Lung (tissue), 12 donors: ENCODE results near the gene VWC2L. TPM values are rescaled to one million over a fixed set of nuclear protein-coding genes. Genes with fewer than 3 reads are reported as not detected.
A peak's percentile ranks its signal among the peaks of the same experiment; 100 is the strongest.

Source experiments
- ATAC-seq: fragments of 200-7000 bp; cut with Tn5 transposase; one replicate; pipeline ENCODE4 v1.9.1; 2020; ENCODE audit warnings: moderate number of reproducible peaks; ENCODE audit not compliant: insufficient read depth, low FRiP score
- DNase-seq, 3 donors: peaks; one replicate each; pipeline ENCODE4 v3.0.0-alpha.2; 2013 to 2017
- H3K27ac ChIP-seq, 2 donors: one replicate each; pipeline ENCODE4 v1.5.1; 2013; ENCODE audit warnings: mild to moderate bottlenecking in 2 of 2, moderate library complexity in 2 of 2, control low read depth in 1 of 2, inconsistent platforms in 1 of 2, low read depth in 1 of 2, low read length in 1 of 2
- H3K27me3 ChIP-seq, 3 donors: one replicate each; pipeline ENCODE4 v1.5.1; 2013; ENCODE audit warnings: low read length in 2 of 3; ENCODE audit not compliant: control insufficient read depth in 3 of 3, insufficient read depth in 3 of 3
- H3K36me3 ChIP-seq, 4 donors: one replicate each; pipeline ENCODE4 v1.5.1; 2013; ENCODE audit warnings: low read length in 4 of 4, mild to moderate bottlenecking in 1 of 4, moderate library complexity in 1 of 4; ENCODE audit not compliant: control insufficient read depth in 4 of 4, insufficient read depth in 4 of 4
- H3K4me1 ChIP-seq, 5 donors: one replicate each; pipeline ENCODE4 v1.5.1; 2013; ENCODE audit warnings: low read length in 5 of 5, mild to moderate bottlenecking in 2 of 5, moderate library complexity in 1 of 5; ENCODE audit not compliant: control insufficient read depth in 5 of 5, insufficient read depth in 5 of 5
- H3K4me3 ChIP-seq: one replicate; pipeline ENCODE4 v1.5.1; 2013; ENCODE audit warnings: mild to moderate bottlenecking, control low read depth, moderate library complexity
- H3K9ac ChIP-seq, 2 donors: one replicate each; pipeline ENCODE4 v1.5.1; 2013; ENCODE audit warnings: low read length in 2 of 2, control low read depth in 1 of 2; ENCODE audit not compliant: insufficient read depth in 1 of 2
- H3K9me3 ChIP-seq, 4 donors: one replicate each; pipeline ENCODE4 v1.5.1; 2013; ENCODE audit warnings: low read length in 3 of 4, mild to moderate bottlenecking in 1 of 4, moderate library complexity in 1 of 4; ENCODE audit not compliant: control insufficient read depth in 4 of 4, insufficient read depth in 3 of 4
- CTCF ChIP-seq: IDR thresholded peaks from 2 replicates; pipeline ENCODE4 v1.5.1; 2012; ENCODE audit warnings: mild to moderate bottlenecking; ENCODE audit errors: control extremely low read depth, extremely low read depth
- WGBS, 2 donors: extraction: QIAGEN DNeasy Blood & Tissue Kit; methylation state at CpG; one replicate each; pipeline ENCODE4 v1.1.7; 2013; 5-methylcytosine and 5-hydroxymethylcytosine counted together
- polyA plus RNA-seq, 2 donors: library from polyadenylated mRNA; stranded (reverse); fragments of 200-250 nt; gene quantifications; one replicate each; pipeline ENCODE4 v1.2.1, GENCODE V29; 2013
- total RNA-seq, 2 donors: library from RNA; depleted of rRNA in 1 of 2; stranded (reverse); fragments of >200 nt in 1 of 2; gene quantifications; one replicate each; pipeline ENCODE4 v1.2.1, GENCODE V29; 2014 to 2021
- donor health status: control.
- donor health status: control.
- donor health status: Bipolar disorder and iron deficiency.
- donor health status: healthy.
- donor health status: DM: yes; HTN: yes; CAD: no.

The VWC2L gene
- total and polyA plus RNA-seq, 4 donors, result 0.01 to 0.57 (median 0.14) TPM

GRCh38 chr2:214378455-214379103 is 32.3 kb upstream of the VWC2L start:
- H3K4me3 ChIP-seq, result no peak overlapping the region

GRCh38 chr2:214379227-214379626 is 31.6 kb upstream of the VWC2L start:
- ATAC-seq (no peak), DNase-seq (no peak)
- no peaks in the 10 kb centered on the region for H3K36me3 ChIP-seq
- no peak for TF ChIP-seq CTCF
- H3K9me3 ChIP-seq, result no peaks in the 10 kb centered on the region
- WGBS, 2 donors, result 85 to 96% methylated on average over 1 of the region's 1 CpG
- H3K4me1 ChIP-seq, result no peaks in the 10 kb centered on the region
- no peak overlapping the region for H3K27ac ChIP-seq
- H3K27me3 ChIP-seq, result no peaks in the 10 kb centered on the region
- no peak overlapping the region for H3K9ac ChIP-seq
- no peak overlapping the region for H3K4me3 ChIP-seq

More at GRCh38 chr2:214378455-214379103, 32.3 kb upstream of the VWC2L start:
- Histone ChIP-seq H3K36me3 (no peaks in the 10 kb centered on the region), H3K4me1 (no peaks in the 10 kb centered on the region), H3K9ac (no peak overlapping the region), H3K27ac (no peak overlapping the region), H3K27me3 (no peaks in the 10 kb centered on the region), H3K9me3 (no peaks in the 10 kb centered on the region)
- ATAC-seq, result no peak
- TF ChIP-seq CTCF, result no peak
- peak in 1 of 3 donors; percentile 4 for DNase-seq
- 52 to 71% methylated on average over 3 of the region's 3 CpGs for WGBS, 2 donors

GRCh38 chr2:214380681-214381080 is 30.2 kb upstream of the VWC2L start:
- ATAC-seq (no peak), DNase-seq (no peak)
- Histone ChIP-seq H3K4me3 (no peak overlapping the region), H3K36me3 (no peaks in the 10 kb centered on the region), H3K27me3 (no peaks in the 10 kb centered on the region), H3K27ac (no peak overlapping the region), H3K9me3 (no peaks in the 10 kb centered on the region), H3K9ac (no peak overlapping the region), H3K4me1 (no peaks in the 10 kb centered on the region)
- TF ChIP-seq CTCF, result no peak
- WGBS, 2 donors, result 67 to 74% methylated on average over 5 of the region's 5 CpGs

GRCh38 chr2:214382229-214382628 is 28.6 kb upstream of the VWC2L start:
- no peak overlapping the region for H3K4me3 ChIP-seq
- DNase-seq, result no peak
- H3K27ac ChIP-seq, result no peak overlapping the region
- ATAC-seq, result no peak
- no peaks in the 10 kb centered on the region for H3K9me3 ChIP-seq
- 62 to 83% methylated on average over 2 of the region's 2 CpGs for WGBS, 2 donors
- TF ChIP-seq CTCF, result no peak
- no peaks in the 10 kb centered on the region for H3K27me3 ChIP-seq
- no peaks in the 10 kb centered on the region for H3K36me3 ChIP-seq
- H3K9ac ChIP-seq, result no peak overlapping the region
- H3K4me1 ChIP-seq, result no peaks in the 10 kb centered on the region
